DMS153 (cell line): ENCODE results near the gene CCDC183.
"Not testable (repeated sequence)": the region's sequence is repeated elsewhere in the genome, so short reads cannot be mapped to it uniquely, and the experiment has no call there.

Experiments used
- DNase-seq: peaks from one replicate; lab custom pipeline; 2025; lab: John Stamatoyannopoulos, UW

Gene CCDC183

GRCh38 chr9:136796238-136796774 is at the start of gene CCDC183:
CCDC183 (plus strand) TSS chr9:136796338; CDS start chr9:136796398, 60 bp downstream.
- no peak for DNase-seq

- DNase-seq = no peak
Measured at GRCh38 chr9:136746621-136747020, 49.5 kb upstream of the CCDC183 start.

DNA sequence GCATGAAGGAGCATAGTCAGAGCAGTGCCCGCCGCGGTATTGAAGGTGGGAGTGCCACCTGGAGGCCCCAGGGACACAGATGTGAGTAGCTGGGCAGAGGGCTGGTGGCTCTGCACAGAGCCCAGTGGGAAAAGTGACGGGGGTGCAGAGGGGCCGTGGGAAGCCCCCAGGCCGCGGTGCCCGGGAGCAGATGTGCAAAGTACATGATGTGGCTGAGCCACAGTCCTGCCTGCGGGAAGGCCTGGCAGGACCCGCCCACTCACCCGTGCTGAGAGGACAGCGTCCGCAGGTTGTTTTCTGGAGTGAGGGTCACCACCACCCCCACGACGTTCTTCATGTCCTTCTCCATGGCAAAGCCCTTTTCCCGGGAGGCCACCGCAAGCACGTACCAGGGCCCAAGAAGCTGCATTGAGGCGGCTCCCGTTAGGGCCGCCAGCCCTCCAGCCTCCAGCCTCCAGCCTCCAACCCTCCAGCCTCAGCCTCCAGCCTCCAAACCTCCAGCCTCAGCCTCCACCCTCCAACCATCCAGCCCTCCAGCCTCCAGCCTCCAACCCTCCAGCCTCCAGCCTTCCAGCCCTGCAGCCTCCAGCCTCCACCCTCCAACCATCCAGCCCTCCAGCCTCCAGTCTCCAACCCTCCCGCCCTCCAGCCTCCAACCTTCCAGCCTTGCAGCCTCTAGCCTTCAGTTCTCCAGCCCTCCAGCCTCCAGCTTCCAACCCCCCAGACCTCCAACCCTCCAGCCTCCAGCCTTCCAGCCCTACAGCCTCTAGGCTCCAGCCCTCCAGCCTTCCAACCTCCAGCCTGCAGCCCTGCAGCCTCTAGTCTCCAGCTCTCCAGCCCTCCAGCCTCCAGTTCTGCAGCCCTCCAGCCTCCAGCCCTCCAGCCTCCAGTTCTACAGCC is 48.7 kb upstream of the CCDC183 start:
- DNase-seq = no peak

- no peak for DNase-seq
Measured at GRCh38 chr9:136748201-136748600, 47.9 kb upstream of the CCDC183 start, which contains the start of gene LCN6. LCN6 (minus strand) TSS chr9:136748525; CDS start chr9:136748483, 42 bp downstream.

DNA sequence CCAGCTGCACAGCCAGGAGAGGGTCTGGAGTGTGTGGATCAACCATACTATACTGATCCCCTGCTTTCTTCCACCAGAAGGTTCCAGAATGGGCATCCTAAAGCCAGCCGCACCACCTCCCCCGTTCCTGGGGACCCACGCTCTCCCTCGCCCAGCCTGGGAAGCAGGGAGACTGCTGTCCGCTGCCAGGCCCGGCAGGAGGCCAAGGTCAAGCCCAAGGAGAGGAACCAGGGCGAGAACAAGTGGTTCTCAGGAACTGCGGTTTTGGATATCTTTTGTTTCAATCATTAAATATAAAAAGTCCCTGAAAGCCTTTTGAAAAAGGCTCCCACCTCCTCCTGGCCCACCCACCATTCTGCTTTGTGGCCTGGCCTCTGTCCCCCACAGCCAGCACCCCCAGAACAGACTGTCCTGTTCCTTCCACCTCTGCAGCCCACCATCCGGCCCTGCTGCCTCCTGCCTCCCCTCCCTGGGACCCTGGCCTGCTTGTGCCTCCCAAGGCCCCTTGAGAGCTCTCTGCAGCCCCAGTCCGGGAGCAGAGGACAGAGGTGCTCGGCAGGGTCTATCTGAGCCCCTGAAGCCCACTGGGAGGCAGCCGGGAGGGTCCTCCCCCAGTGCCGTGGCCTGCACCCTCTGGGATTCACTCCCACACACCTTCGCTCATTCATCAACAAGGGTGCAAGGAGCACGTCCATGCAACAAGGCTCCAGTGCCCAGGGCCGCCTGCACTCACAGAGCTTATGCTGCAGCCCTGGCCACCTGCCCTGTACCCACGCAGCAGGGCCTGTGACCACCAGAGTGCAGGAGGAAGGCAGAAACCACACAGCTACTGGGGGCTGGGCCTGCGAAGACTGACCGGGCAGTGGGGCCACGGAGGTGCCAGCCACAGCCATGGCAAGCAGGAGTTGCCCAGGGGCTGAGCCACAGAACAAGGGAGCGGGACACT is 47.2 kb upstream of the CCDC183 start:
- no peak for DNase-seq

- no peak for DNase-seq
Measured at GRCh38 chr9:136750526-136750925, 45.6 kb upstream of the CCDC183 start.

- no peak for DNase-seq
Measured at GRCh38 chr9:136751244-136751643, 44.9 kb upstream of the CCDC183 start.

DNA sequence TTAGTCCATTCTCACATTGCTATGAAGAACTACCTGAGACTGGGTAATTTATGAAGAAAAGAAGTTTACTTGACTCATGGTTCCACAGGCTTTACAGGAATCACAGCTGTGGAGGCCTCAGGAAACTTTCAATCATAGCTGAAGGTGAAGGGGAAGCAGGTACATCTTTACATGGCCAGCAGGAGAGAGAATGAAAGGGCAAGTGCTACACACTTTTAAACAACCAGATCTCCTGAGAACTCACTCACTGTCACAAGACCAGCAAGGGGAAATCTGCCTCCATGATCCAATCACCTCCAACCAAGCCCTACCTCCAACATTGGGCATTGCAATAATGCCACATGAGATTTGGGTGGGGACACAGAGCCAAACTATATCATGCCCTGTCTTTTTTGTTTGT is 44.3 kb upstream of the CCDC183 start:
- DNase-seq = no peak

DNA sequence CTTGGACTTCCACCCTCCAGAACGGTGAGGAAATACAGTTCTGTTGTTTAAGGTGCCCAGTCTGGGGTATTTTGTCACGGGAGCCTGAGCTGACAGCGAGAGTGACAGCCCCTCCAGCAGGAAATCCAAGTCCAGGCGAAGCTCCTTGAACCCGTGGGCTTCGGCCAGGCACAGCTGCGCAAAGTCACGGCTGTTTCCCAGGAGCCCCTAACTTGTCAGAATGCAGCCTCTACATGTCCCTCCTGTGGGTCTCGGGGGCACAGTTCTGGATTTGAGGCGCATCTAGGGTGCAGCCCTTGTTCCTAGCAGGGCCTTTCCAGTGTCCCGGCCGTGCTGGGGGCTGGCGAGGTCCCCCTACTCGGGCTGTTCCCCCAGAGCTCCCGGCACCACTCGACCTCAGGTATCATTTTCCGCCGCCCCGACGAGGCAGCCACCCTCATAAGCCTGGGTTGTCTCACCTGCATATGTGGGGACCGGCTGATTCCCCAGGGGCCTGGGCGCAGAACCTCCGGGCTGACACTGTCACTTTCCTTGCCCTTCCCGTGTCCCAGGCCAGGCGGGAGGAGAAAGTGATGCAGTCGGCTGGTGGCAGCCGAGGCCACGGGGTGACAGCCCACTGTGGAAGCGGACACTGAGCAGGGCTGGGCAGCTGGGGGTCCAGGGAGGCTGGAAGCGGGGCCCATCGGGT is 42.6 kb upstream of the CCDC183 start:
- no peak for DNase-seq

DNA sequence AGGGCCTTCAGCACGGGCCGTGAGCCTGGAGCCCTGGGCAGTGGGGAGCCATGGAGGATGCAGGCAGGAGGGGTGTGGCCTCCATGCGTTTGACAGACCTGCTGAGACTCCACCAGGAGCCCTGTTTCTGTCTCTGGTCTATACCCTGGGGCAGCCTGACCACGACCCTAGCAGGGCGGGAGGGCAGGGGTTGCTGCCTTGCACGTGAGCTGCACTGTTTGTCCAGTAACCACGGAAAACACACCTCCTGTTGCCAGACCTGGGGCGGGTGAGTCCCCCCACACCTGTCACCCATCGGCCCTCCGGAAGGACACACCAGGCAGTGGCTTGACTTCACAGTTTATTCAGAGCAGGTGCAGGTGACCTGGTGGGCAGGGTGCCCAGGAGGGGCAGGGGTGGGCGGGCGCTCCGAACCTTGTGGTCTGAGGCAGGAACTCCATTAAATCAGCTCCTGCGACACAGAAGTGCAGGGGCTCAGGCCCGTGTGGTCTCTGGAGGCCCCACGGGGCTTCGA is 42.0 kb upstream of the CCDC183 start:
- DNase-seq = peak; percentile 68

GRCh38 chr9:136754626-136755301 is 41.4 kb upstream of the CCDC183 start:
- DNase-seq = no peak

GRCh38 chr9:136755302-136756133 is 40.6 kb upstream of the CCDC183 start:
- DNase-seq = not testable (repeated sequence)

- DNase-seq = no peak
Measured at GRCh38 chr9:136756134-136756438, 40.1 kb upstream of the CCDC183 start.

DNA sequence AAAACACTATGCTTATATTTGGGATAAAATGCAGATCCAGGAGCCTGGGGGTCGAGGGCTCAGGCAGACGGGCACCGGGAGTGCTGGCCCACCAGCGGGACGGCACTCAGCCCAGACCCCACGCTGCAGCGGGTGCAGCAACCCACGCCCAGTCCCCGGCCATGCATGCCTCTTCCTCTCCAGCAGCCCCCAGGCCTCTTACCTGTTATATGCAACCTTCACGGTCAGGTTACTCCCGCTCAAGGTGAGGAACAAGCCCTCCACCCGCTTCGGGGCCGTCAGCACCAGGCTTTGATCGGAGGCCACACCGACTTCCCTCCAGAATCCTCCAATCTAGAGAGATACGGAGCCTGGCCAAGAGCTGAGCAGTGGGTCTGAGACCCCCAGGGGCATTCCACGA is 39.3 kb upstream of the CCDC183 start:
- no peak for DNase-seq

DNA sequence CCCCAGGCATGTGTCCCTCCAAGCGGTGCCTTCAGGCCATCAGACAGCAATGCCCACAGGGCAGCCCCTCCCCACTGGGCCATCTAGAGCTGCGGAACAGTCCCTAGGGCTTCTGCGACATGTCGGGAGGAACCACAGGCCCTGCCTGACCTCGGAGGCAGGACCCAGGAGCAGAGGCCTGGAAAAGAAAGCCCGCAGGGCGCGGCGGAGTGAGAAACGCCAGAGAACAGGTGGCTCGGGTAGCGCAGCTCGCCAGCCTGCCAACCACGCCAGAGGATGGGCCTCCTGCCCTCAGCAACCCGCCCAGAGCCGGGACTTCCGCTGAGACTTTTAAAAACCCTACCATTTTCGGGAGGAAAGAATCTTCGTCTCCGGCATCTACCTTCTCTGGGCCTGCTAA is 38.8 kb upstream of the CCDC183 start:
- DNase-seq = no peak

- DNase-seq = no peak
Measured at GRCh38 chr9:136757751-136758140, 38.4 kb upstream of the CCDC183 start.

GRCh38 chr9:136759001-136759400 is 37.1 kb upstream of the CCDC183 start:
- no peak for DNase-seq

DNA sequence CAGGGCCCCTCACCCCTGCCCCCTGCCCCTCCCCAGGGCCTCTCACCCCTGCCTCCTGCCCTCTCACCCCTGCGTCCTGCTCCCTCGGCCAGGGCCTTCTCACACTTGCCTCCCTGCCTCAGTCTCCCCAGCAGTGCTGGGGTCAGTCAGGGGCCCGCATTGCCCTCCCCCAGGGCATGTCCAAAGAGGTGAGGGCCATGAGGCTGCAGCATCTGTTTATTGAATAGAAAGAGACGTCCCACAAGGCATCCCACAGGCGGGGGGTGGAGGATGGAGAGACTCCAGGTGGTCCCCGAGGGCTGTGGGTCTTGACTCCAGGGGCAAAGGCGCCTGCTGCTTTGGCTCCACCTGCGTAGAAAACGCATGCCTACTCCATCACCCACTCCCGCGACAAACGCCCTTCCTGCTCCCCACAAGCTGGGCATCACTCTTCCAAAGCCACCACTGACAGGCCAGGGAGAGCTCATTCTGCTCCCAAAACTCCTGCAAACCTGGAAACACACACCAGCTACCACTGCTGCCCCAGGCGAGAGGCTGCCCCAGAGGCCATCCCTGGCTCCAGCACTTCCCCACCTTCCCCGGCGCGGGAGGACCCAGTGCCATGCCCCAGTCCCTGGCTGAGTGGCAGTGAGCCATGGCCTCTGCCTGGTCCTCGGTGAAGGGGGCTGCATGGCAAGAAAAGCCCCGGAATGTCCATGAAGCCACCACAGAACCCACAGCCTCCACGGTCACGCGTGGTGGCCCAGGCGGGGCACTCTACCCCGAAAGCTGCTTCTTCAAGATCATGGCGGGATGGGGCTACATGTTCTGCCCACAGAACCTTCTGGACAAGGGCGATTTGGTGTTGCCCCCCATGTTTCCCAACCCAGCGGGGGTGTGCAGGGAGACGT is 36.5 kb upstream of the CCDC183 start:
- no peak for DNase-seq

- DNase-seq = no peak
Measured at GRCh38 chr9:136760424-136760823, 35.7 kb upstream of the CCDC183 start.
